HCT116 (cell line): ENCODE results near the gene ASB11. TPM values are rescaled to one million over a fixed set of nuclear protein-coding genes. Genes with fewer than 3 reads are reported as not detected.

Experiments used
- ATAC-seq: fragments of 200-7000 bp; cut with Tn5 transposase; 2 replicates; pipeline ENCODE4 v1.9.1; 2020; ENCODE audit warnings: mild to moderate bottlenecking, moderate library complexity
- BruUV-seq: library from RNA; stranded (reverse); fragments of 400-500 nt; replicated peaks from 2 replicates; lab custom pipeline; 2021; lab: Mats Ljungman, UMichigan
- CTCF ChIA-PET: fragments of 300-600 bp; sonication (Branson Sonifier 250); formaldehyde crosslinking; loops from one replicate; lab custom pipeline; 2021; ENCODE audit warnings: antibody characterized with exemption; lab: Charles Lee
- POLR2A ChIA-PET: fragments of 300-600, 350-600 bp; sonication (Branson Sonifier 250); formaldehyde crosslinking; loops from one replicate; lab custom pipeline; 2021; ENCODE audit warnings: antibody characterized with exemption; lab: Charles Lee
- RAD21 ChIA-PET, 2 experiments: fragments of 300-600 bp; sonication (Branson Sonifier 250); formaldehyde crosslinking; loops; one replicate each; lab custom pipeline; 2023; ENCODE audit warnings: low total read pairs in 2 of 2; ENCODE audit not compliant: uncharacterized antibody in 2 of 2, unreplicated experiment in 2 of 2, low non-redundant PET in 1 of 2; lab: Charles Lee
- DNase-seq: peaks from one replicate; pipeline ENCODE4 v3.0.0-alpha.2; 2010; ENCODE audit warnings: low read depth, low spot score
- H2AFZ ChIP-seq: fragments of 200-600 bp; shearing (Covaris generic), sonication (generic); 2 replicates; pipeline ENCODE4 v1.6.1; 2017; ENCODE audit warnings: low read depth, mixed run types, mixed read lengths, antibody characterized with exemption, low read length; ENCODE audit not compliant: poor library complexity, severe bottlenecking
- H3K27ac ChIP-seq: 2 replicates; pipeline ENCODE4 v1.5.1; 2012; ENCODE audit warnings: low read depth, low read length
- H3K27me3 ChIP-seq: fragments of 200-600 bp; sonication (generic); 2 replicates; pipeline ENCODE4 v1.6.1; 2016; ENCODE audit warnings: mixed run types, low read length, mixed read lengths; ENCODE audit not compliant: insufficient read depth
- H3K36me3 ChIP-seq, 2 experiments: fragments of 200-500 bp in 1 of 2; fragments of 200-600 bp in 1 of 2; sonication (Bioruptor generic) in 1 of 2; sonication (generic) in 1 of 2; 2 replicates each; pipeline versions ENCODE4 v1.5.1 to v1.6.1; 2014 to 2016; ENCODE audit warnings: low read length in 2 of 2, inconsistent platforms in 1 of 2, mixed read lengths in 1 of 2, mixed run types in 1 of 2; ENCODE audit not compliant: insufficient read depth in 2 of 2, control insufficient read depth in 1 of 2
- H3K4me1 ChIP-seq, 2 experiments: fragments of 200-600 bp in 1 of 2; sonication (generic) in 1 of 2; 2 replicates each; pipeline versions ENCODE4 v1.5.1 to v1.6.1; 2012 to 2017; ENCODE audit warnings: low read length in 2 of 2, inconsistent platforms in 1 of 2, mild to moderate bottlenecking in 1 of 2, mixed read lengths in 1 of 2, mixed run types in 1 of 2, moderate library complexity in 1 of 2; ENCODE audit not compliant: insufficient read depth in 2 of 2, control insufficient read depth in 1 of 2
- H3K4me2 ChIP-seq: fragments of 200-600 bp; sonication (generic); 2 replicates; pipeline ENCODE4 v1.6.1; 2017; ENCODE audit warnings: mixed run types, low read length, mixed read lengths
- H3K4me3 ChIP-seq, 2 experiments: fragments of 200-600 bp in 1 of 2; sonication (generic) in 1 of 2; replicated peaks in 1 of 2; 2 replicates each; pipeline ENCODE4 v1.5.1; 2011 to 2016; ENCODE audit warnings: low read length in 2 of 2, control low read depth in 1 of 2, low read depth in 1 of 2, mild to moderate bottlenecking in 1 of 2, mixed read lengths in 1 of 2, mixed run types in 1 of 2
- H3K79me2 ChIP-seq: fragments of 200-600 bp; sonication (generic); 2 replicates; pipeline ENCODE4 v1.6.1; 2017; ENCODE audit warnings: mild to moderate bottlenecking, mixed run types, low read length, moderate library complexity, mixed read lengths; ENCODE audit not compliant: insufficient read depth
- H3K9ac ChIP-seq: fragments of 200-600 bp; sonication (generic); 2 replicates; pipeline ENCODE4 v1.6.1; 2016; ENCODE audit warnings: low read length, mixed read lengths
- H3K9me2 ChIP-seq: fragments of 200-600 bp; sonication (generic), shearing (Covaris generic); 2 replicates; pipeline ENCODE4 v1.6.1; 2017; ENCODE audit warnings: mixed run types, mild to moderate bottlenecking, moderate library complexity; ENCODE audit not compliant: insufficient read depth
- H3K9me3 ChIP-seq, 2 experiments: fragments of 200-500 bp in 1 of 2; fragments of 200-600 bp in 1 of 2; sonication (Bioruptor generic) in 1 of 2; sonication (generic) in 1 of 2; 2 replicates each; pipeline ENCODE4 v1.6.1; 2014 to 2017; ENCODE audit warnings: low read length in 2 of 2, mixed read lengths in 2 of 2, inconsistent platforms in 1 of 2, low read depth in 1 of 2, mild to moderate bottlenecking in 1 of 2, mixed run types in 1 of 2, moderate library complexity in 1 of 2; ENCODE audit not compliant: control insufficient read depth in 1 of 2, insufficient read depth in 1 of 2
- H4K20me1 ChIP-seq: fragments of 200-600 bp; sonication (generic), shearing (Covaris generic); 2 replicates; pipeline ENCODE4 v1.6.1; 2017; ENCODE audit warnings: mixed run types, mild to moderate bottlenecking, moderate library complexity; ENCODE audit not compliant: insufficient read depth
- CEBPB ChIP-seq: IDR thresholded peaks from 2 replicates; pipeline ENCODE4 v1.6.1; 2012; ENCODE audit warnings: low read depth
- ELF1 ChIP-seq: IDR thresholded peaks from 2 replicates; pipeline ENCODE4 v1.6.1; 2012; ENCODE audit warnings: low read depth, borderline replicate concordance
- EZH2 ChIP-seq: fragments of 200-600 bp; sonication (generic); IDR thresholded peaks from 2 replicates; pipeline ENCODE4 v1.6.1; 2017; ENCODE audit warnings: antibody characterized with exemption, mixed run types
- POLR2AphosphoS5 ChIP-seq: IDR thresholded peaks from 2 replicates; pipeline ENCODE4 v1.6.1; 2011; ENCODE audit warnings: mild to moderate bottlenecking, low read depth, low read length, moderate library complexity
- RAD21 ChIP-seq: IDR thresholded peaks from 2 replicates; pipeline ENCODE4 v1.6.1; 2012; ENCODE audit warnings: low read depth, mild to moderate bottlenecking
- REST ChIP-seq: IDR thresholded peaks from 2 replicates; pipeline ENCODE4 v1.6.1; 2012; ENCODE audit warnings: low read depth
- YY1 ChIP-seq: IDR thresholded peaks from 2 replicates; pipeline ENCODE4 v1.6.1; 2011; ENCODE audit warnings: low read length, low read depth, moderate library complexity, mild to moderate bottlenecking; ENCODE audit not compliant: insufficient replicate concordance; ENCODE audit errors: extremely low read depth
- ZFX ChIP-seq: fragments of 450-650 bp; IDR thresholded peaks from 2 replicates; pipeline ENCODE4 v1.6.1; 2017
- intact Hi-C: fragments of 100-400 bp; cut with micrococcal nuclease; formaldehyde crosslinking; loops from 2 replicates; pipeline ENCODE4 v1.10.0; 2022
- total RNA-seq: library from RNA; stranded (reverse); gene quantifications from one replicate; pipeline ENCODE4 v1.2.1, GENCODE V29; 2021; ENCODE audit not compliant: unreplicated experiment
- TF ChIP-seq, protein P1 (sequence below): IDR thresholded peaks from 2 replicates; pipeline ENCODE4 v1.6.1; 2012

ASB11 gene
- total RNA-seq, 1 experiment from 2014 or later, result not detected

DNA sequence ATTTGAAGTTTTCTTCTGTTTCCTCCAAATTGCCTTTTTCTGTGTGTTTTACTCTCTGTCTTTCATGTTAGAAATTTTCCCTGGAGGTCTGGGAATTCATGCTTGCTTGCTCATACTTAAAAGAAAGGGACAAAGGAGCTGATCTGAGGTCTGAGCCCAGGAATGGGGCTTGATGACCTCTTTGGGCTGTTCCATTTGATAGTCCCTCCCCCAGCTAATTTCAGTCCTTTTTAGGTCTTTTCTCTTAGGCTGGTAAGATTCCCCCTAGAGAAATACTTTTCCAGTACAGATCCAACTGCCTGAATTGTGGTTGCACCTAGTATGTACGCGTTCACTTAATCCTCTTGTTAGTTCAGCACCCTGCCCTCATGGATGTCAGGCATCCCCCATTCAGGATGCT lies 25.4 kb upstream of the ASB11 start:
- Histone ChIP-seq H3K27ac (no peak overlapping the region), H3K36me3 (no peaks in the 10 kb centered on the region), H4K20me1 (no peaks in the 10 kb centered on the region), H3K9me2 (no peaks in the 10 kb centered on the region), H3K4me3 (no peak overlapping the region), H3K9ac (no peak overlapping the region), H2AFZ (no peak overlapping the region), H3K9me3 (no peaks in the 10 kb centered on the region), H3K27me3 (no peaks in the 10 kb centered on the region), H3K79me2 (no peaks in the 10 kb centered on the region), H3K4me2 (no peak overlapping the region), H3K4me1 (peaks cover 0 to 5% of the 10 kb centered on the region in 2 experiments; a peak in 1 of 4 replicates)
- DNase-seq (no peak), ATAC-seq (no peak)
- intact Hi-C loops, result no loop called here
- BruUV-seq, result no TSS peak
- ChIA-PET CTCF (no interaction called here), POLR2A (no interaction called here), RAD21 (no interaction called here)
- no peak for TF ChIP-seq REST
- no peak for TF ChIP-seq RAD21
- no peak for TF ChIP-seq YY1
- TF ChIP-seq, protein P1, sequence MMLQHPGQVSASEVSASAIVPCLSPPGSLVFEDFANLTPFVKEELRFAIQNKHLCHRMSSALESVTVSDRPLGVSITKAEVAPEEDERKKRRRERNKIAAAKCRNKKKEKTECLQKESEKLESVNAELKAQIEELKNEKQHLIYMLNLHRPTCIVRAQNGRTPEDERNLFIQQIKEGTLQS, result no peak
- TF ChIP-seq ZFX, result no peak
- no peak for TF ChIP-seq POLR2AphosphoS5
- TF ChIP-seq ELF1, result no peak
- no peak for TF ChIP-seq EZH2
- TF ChIP-seq CEBPB, result no peak
